ENCODE data around the gene MED29. TPM values are rescaled to one million over a fixed set of nuclear protein-coding genes. Genes with fewer than 3 reads are reported as not detected.

Gene MED29
- total RNA-seq, 1 donor from 2014 or later = 37.8 TPM

DNA sequence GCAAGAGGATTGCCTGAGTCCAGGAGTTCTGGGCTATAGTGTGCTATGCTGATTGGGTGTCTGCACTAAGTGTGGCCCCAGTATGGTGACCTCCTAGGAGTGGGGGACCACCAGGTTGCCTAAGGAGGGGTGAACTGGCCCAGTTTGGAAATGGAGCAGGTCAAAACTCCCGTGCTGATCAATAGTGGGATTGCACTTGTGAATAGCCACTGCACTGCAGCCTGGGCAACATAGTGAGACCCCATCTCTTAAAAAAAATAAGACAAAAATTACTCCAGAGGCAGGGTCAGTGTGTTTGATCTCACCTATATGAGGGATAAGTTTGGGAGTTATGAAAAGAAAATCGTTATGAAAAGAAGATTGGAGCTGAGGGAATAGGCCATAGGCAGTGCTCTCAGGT is 22.0 kb upstream of the MED29 start:
- peak overlapping the region; percentile 12 for H3K27ac ChIP-seq
- TF ChIP-seq, protein P1, sequence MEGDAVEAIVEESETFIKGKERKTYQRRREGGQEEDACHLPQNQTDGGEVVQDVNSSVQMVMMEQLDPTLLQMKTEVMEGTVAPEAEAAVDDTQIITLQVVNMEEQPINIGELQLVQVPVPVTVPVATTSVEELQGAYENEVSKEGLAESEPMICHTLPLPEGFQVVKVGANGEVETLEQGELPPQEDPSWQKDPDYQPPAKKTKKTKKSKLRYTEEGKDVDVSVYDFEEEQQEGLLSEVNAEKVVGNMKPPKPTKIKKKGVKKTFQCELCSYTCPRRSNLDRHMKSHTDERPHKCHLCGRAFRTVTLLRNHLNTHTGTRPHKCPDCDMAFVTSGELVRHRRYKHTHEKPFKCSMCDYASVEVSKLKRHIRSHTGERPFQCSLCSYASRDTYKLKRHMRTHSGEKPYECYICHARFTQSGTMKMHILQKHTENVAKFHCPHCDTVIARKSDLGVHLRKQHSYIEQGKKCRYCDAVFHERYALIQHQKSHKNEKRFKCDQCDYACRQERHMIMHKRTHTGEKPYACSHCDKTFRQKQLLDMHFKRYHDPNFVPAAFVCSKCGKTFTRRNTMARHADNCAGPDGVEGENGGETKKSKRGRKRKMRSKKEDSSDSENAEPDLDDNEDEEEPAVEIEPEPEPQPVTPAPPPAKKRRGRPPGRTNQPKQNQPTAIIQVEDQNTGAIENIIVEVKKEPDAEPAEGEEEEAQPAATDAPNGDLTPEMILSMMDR (IDR thresholded peaks at IDR 0.05) = no peak
- no peak for TF ChIP-seq POLR2A (IDR thresholded peaks at IDR 0.05)
- no peak for TF ChIP-seq POLR2AphosphoS5 (IDR thresholded peaks at IDR 0.05; ENCODE audit: insufficient read depth in 1 of 2, low read depth in 1 of 2)
- DNase-seq (ENCODE audit: extremely low spot score in 2 of 2) = no peak
- intact Hi-C loops (cut with DNase I) = no loop called here
- peaks cover 57% of the 10 kb centered on the region for H3K4me1 ChIP-seq
- H3K9me3 ChIP-seq = no peaks in the 10 kb centered on the region
- H3K4me3 ChIP-seq = no peak overlapping the region
- H3K27me3 ChIP-seq = no peaks in the 10 kb centered on the region
- H3K36me3 ChIP-seq = peaks cover 0 to 40% of the 10 kb centered on the region in 2 donors

DNA sequence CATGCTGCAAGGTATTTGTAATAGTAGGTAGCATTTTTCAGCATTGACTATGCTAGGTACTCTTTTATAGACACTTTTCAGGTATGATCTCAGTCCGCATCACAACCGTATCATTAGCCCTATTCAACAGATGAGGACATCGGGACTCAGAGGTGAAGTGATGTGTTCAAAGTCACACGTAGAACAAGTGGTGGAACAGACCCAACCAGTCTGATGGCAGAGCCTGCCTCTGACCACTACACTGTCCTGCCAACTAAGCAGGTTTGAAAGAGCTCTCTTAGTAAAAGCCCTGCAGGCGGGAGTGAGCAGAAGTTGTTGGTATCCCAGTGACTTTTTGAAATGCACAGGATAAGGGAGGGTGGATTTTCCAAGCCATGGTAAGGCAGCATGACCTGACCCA is 20.4 kb upstream of the MED29 start:
- intact Hi-C loops (cut with DNase I) = no loop called here
- peaks cover 43% of the 10 kb centered on the region for H3K4me1 ChIP-seq
- H3K9me3 ChIP-seq = no peaks in the 10 kb centered on the region
- no peak for DNase-seq (ENCODE audit: extremely low spot score in 2 of 2)
- H3K27ac ChIP-seq = peak overlapping the region; percentile 94
- H3K36me3 ChIP-seq = peaks cover 0 to 44% of the 10 kb centered on the region in 2 donors
- no peak overlapping the region for H3K4me3 ChIP-seq
- TF ChIP-seq POLR2A (IDR thresholded peaks at IDR 0.05) = no peak
- TF ChIP-seq POLR2AphosphoS5 (IDR thresholded peaks at IDR 0.05; ENCODE audit: insufficient read depth in 1 of 2, low read depth in 1 of 2) = no peak
- H3K27me3 ChIP-seq = no peaks in the 10 kb centered on the region

DNA sequence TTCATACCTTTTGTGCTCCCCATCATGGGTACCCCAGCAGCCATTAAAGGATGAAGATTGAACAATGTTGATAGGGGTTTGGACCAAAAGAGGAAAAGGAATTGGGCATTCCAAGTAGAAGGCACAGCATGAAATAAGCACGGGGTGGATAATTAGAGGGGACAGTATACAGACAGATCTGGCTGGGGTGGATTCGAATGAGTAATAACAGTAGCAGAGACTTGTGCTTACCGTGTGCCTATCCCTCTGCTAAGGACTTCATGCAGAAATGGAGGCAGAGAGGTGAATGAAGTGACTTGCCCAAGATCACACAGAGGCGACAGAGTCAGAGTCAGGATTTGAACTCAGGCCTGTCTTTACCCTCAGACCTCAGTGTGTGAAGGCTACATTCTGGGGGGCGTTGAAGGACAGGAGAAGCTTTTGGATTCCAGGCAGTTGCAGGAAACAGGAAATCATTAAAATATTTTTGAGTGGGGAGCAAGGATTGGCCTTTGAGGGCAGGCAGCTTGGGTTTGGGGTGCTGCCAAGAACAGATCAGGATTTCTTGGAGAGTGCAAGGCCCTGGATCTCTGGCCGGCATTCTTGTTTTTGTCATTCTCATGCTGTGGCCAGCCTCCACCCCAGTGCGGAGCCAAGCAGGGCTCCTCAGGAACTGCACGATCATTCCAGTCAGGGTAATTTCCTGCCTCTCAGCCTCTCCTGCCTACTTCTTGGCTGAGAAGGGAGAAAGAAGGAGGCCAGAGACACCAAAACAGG is 19.0 kb upstream of the MED29 start:
- TF ChIP-seq POLR2AphosphoS5 (IDR thresholded peaks at IDR 0.05; ENCODE audit: insufficient read depth in 1 of 2, low read depth in 1 of 2) = peak; percentile 58 to 66
- no peak for TF ChIP-seq POLR2A (IDR thresholded peaks at IDR 0.05)
- no peak for DNase-seq (ENCODE audit: extremely low spot score in 2 of 2)
- H3K27ac ChIP-seq = peak overlapping the region; percentile 94
- H3K4me3 ChIP-seq = peak overlapping the region; percentile 2 to 28
- no peaks in the 10 kb centered on the region for H3K9me3 ChIP-seq
- intact Hi-C loops (cut with DNase I) = no loop called here
- H3K4me1 ChIP-seq = peaks cover 37% of the 10 kb centered on the region
- no peaks in the 10 kb centered on the region for H3K27me3 ChIP-seq
- peaks cover under 1 to 51% of the 10 kb centered on the region in 2 donors for H3K36me3 ChIP-seq

DNA sequence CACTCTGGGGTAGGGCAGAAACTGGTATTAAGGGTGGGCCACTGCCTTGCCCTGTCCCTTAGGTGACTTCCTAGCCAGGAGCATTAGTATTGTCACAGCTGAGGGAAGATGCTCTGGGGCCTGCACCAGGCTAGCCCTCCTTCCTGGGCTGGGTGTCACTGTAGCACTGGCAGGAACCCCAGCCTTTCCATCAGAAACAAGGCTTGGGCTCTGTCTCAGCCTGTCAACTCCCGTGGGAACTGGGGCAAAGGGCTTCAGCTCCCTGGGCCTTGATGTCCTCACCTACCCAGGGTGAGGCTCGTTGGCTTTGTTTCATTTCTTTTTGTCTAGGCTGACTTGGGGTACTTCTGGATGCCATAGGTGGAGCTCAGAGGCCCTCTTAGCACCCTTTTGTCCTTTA is 18.2 kb upstream of the MED29 start:
- intact Hi-C loops (cut with DNase I) = no loop called here
- no peaks in the 10 kb centered on the region for H3K9me3 ChIP-seq
- peaks cover 33% of the 10 kb centered on the region for H3K4me1 ChIP-seq
- H3K27me3 ChIP-seq = no peaks in the 10 kb centered on the region
- H3K4me3 ChIP-seq = peak overlapping the region; percentile 2 to 28
- peaks cover 4 to 54% of the 10 kb centered on the region in 2 donors for H3K36me3 ChIP-seq
- no peak for DNase-seq (ENCODE audit: extremely low spot score in 2 of 2)
- TF ChIP-seq POLR2AphosphoS5 (IDR thresholded peaks at IDR 0.05; ENCODE audit: insufficient read depth in 1 of 2, low read depth in 1 of 2) (no peak), POLR2A (IDR thresholded peaks at IDR 0.05) (no peak)
- TF ChIP-seq, protein P1 (IDR thresholded peaks at IDR 0.05) = no peak
- peak overlapping the region; percentile 94 for H3K27ac ChIP-seq

DNA sequence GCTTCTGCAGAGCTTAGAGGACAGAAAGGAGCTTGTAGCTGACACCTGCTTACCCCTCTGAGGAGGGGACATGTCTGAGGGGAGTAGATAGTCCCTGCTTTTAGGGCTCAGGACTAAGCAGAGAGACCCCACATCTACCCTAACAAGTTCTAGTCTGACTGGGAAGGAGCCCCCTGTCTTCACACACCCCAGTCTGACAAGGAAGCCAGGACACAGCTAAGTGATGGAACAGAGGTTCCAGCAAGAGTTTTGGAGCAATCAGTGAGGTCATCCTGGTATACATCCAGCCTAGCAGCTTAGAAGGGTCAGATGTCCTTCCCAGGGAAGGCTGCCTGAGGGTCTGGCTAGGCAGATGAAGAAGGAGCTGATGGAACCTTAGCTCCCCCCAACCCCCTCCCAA is 15.2 kb upstream of the MED29 start:
- no peaks in the 10 kb centered on the region for H3K9me3 ChIP-seq
- peaks cover 4 to 66% of the 10 kb centered on the region in 2 donors for H3K36me3 ChIP-seq
- no peaks in the 10 kb centered on the region for H3K27me3 ChIP-seq
- intact Hi-C loops (cut with DNase I) = no loop called here
- no peak overlapping the region for H3K4me3 ChIP-seq
- peaks cover 27% of the 10 kb centered on the region for H3K4me1 ChIP-seq
- no peak for DNase-seq (ENCODE audit: extremely low spot score in 2 of 2)
- no peak for TF ChIP-seq POLR2AphosphoS5 (IDR thresholded peaks at IDR 0.05; ENCODE audit: insufficient read depth in 1 of 2, low read depth in 1 of 2)
- no peak for TF ChIP-seq POLR2A (IDR thresholded peaks at IDR 0.05)
- TF ChIP-seq, protein P1 (IDR thresholded peaks at IDR 0.05) = no peak
- H3K27ac ChIP-seq = no peak overlapping the region
